Fibroblast of skin of back (primary cell): ENCODE results near the gene CTDSP1. TPM values are rescaled to one million over a fixed set of nuclear protein-coding genes. Genes with fewer than 3 reads are reported as not detected.

Experiments used
- DNase-seq: peaks from one replicate; pipeline ENCODE4 v3.0.0-alpha.2; 2013
- polyA plus RNA-seq, 2 experiments: library from polyadenylated mRNA; unstranded; fragments of 120-200 nt; gene quantifications; one replicate each; pipeline ENCODE4 v1.2.1, GENCODE V29; 2013; ENCODE audit not compliant: insufficient read length in 2 of 2

CTDSP1 gene
- polyA plus RNA-seq (2013, experiment 1 of 2; ENCODE audit: insufficient read length), result 82.6 TPM
- 77.6 TPM for polyA plus RNA-seq (2013, experiment 2 of 2; ENCODE audit: insufficient read length)

GRCh38 chr2:218399391-218400166 lies at the start of gene CTDSP1:
TSS of gene CTDSP1 (plus strand) at chr2:218399868. CDS start at chr2:218400091, 223 bp downstream.
- DNase-seq, result peak; percentile 97

GRCh38 chr2:218354045-218354444 lies 45.6 kb upstream of the CTDSP1 start:
- no peak for DNase-seq

GRCh38 chr2:218354850-218355443 lies 44.7 kb upstream of the CTDSP1 start:
- DNase-seq, result no peak

GRCh38 chr2:218357236-218358177 lies 42.2 kb upstream of the CTDSP1 start:
- DNase-seq, result no peak

- no peak for DNase-seq
Measured at GRCh38 chr2:218360453-218360852, 39.2 kb upstream of the CTDSP1 start.

- DNase-seq, result no peak
Measured at GRCh38 chr2:218362606-218363005, 37.1 kb upstream of the CTDSP1 start.

GRCh38 chr2:218363736-218364135 lies 35.9 kb upstream of the CTDSP1 start:
- DNase-seq, result no peak

GRCh38 chr2:218364196-218364595 lies 35.5 kb upstream of the CTDSP1 start:
- DNase-seq, result no peak

- DNase-seq, result no peak
Measured at GRCh38 chr2:218366621-218367414, 32.9 kb upstream of the CTDSP1 start.

GRCh38 chr2:218367415-218368149 lies 32.1 kb upstream of the CTDSP1 start:
- peak; percentile 74 for DNase-seq

- no peak for DNase-seq
Measured at GRCh38 chr2:218368150-218368528, 31.5 kb upstream of the CTDSP1 start.

- DNase-seq, result no peak
Measured at GRCh38 chr2:218368621-218369153, 31.0 kb upstream of the CTDSP1 start.

- DNase-seq, result no peak
Measured at GRCh38 chr2:218369330-218369729, 30.3 kb upstream of the CTDSP1 start.

GRCh38 chr2:218370410-218371063 lies 29.1 kb upstream of the CTDSP1 start:
- peak; percentile 17 for DNase-seq

- DNase-seq, result no peak
Measured at GRCh38 chr2:218371983-218372350, 27.7 kb upstream of the CTDSP1 start.

- no peak for DNase-seq
Measured at GRCh38 chr2:218374795-218375194, 24.9 kb upstream of the CTDSP1 start.

- peak; percentile 48 for DNase-seq
Measured at GRCh38 chr2:218375212-218375611, 24.5 kb upstream of the CTDSP1 start.

GRCh38 chr2:218378053-218378452 lies 21.6 kb upstream of the CTDSP1 start:
- no peak for DNase-seq

- DNase-seq, result no peak
Measured at GRCh38 chr2:218381916-218382366, 17.7 kb upstream of the CTDSP1 start, which contains the start of gene SLC11A1. TSS of gene SLC11A1 (plus strand) at chr2:218382273. CDS start at chr2:218382369, 96 bp downstream.

GRCh38 chr2:218382785-218383184 lies 16.9 kb upstream of the CTDSP1 start:
- DNase-seq, result no peak
